Left ventricle myocardium inferior (tissue), 1 donor: Measurements from ENCODE around the gene SPAG9. TPM values are rescaled to one million over a fixed set of nuclear protein-coding genes. Genes with fewer than 3 reads are reported as not detected.

Source experiments
- DNase-seq: peaks from one replicate; pipeline ENCODE4 v3.0.0-alpha.2; 2020
- H3K27ac ChIP-seq: fragments of 200-600 bp; replicated peaks from 2 replicates; pipeline ENCODE4 v1.8.0; 2021
- H3K27me3 ChIP-seq: fragments of 200-600 bp; 2 replicates; pipeline ENCODE4 v1.8.0; 2021; ENCODE audit warnings: low read depth
- H3K36me3 ChIP-seq: fragments of 200-600 bp; 2 replicates; pipeline ENCODE4 v1.8.0; 2021
- H3K4me1 ChIP-seq: fragments of 200-600 bp; 2 replicates; pipeline ENCODE4 v1.8.0; 2021
- H3K4me3 ChIP-seq: fragments of 200-600 bp; 2 replicates; pipeline ENCODE4 v1.8.0; 2021; ENCODE audit warnings: mild to moderate bottlenecking, moderate library complexity
- H3K9me3 ChIP-seq: fragments of 200-600 bp; replicated peaks from 2 replicates; pipeline ENCODE4 v1.8.0; 2021
- CTCF ChIP-seq: fragments of 200-600 bp; IDR thresholded peaks from 2 replicates; pipeline ENCODE4 v1.8.0; 2021; ENCODE audit warnings: antibody characterized with exemption, mild to moderate bottlenecking, borderline replicate concordance
- intact Hi-C: fragments of 100-400 bp; cut with micrococcal nuclease; formaldehyde crosslinking; loops from one replicate; pipeline ENCODE4 v1.11.0; 2022
- total RNA-seq: library from RNA; stranded (reverse); fragmentation: NEBNext Ultra II Directional; extraction: Animal tissue kit (Norgen Biotek cat#: 25700); gene quantifications from one replicate; pipeline ENCODE4 v1.2.1, GENCODE V29; 2021
- donor health status: DM: no; HTN: yes; CAD: no; lungs with severe emphysema.

The SPAG9 gene
- total RNA-seq, 1 donor from 2014 or later: 43.8 TPM

- no peak overlapping the region for H3K4me3 ChIP-seq
- TF ChIP-seq CTCF: no peak
- H3K36me3 ChIP-seq: no peaks in the 10 kb centered on the region
- intact Hi-C loops: no loop called here
- H3K9me3 ChIP-seq: no peaks in the 10 kb centered on the region
- DNase-seq: no peak
- no peak overlapping the region for H3K27ac ChIP-seq
- H3K4me1 ChIP-seq: peaks cover 4% of the 10 kb centered on the region
- H3K27me3 ChIP-seq: no peaks in the 10 kb centered on the region
These were observed 27.0 kb upstream of the SPAG9 start for GRCh38 chr17:51147650-51148049.

- no peaks in the 10 kb centered on the region for H3K36me3 ChIP-seq
- H3K27ac ChIP-seq: no peak overlapping the region
- no peak overlapping the region for H3K4me3 ChIP-seq
- no peaks in the 10 kb centered on the region for H3K4me1 ChIP-seq
- no peaks in the 10 kb centered on the region for H3K27me3 ChIP-seq
- intact Hi-C loops: no loop called here
- no peak for TF ChIP-seq CTCF
- DNase-seq: no peak
- no peaks in the 10 kb centered on the region for H3K9me3 ChIP-seq
These were observed 23.8 kb upstream of the SPAG9 start for GRCh38 chr17:51144266-51145022.

GRCh38 chr17:51142597-51142996 lies 21.9 kb upstream of the SPAG9 start:
- Histone ChIP-seq H3K4me3 (no peak overlapping the region), H3K27me3 (no peaks in the 10 kb centered on the region), H3K9me3 (no peaks in the 10 kb centered on the region), H3K27ac (no peak overlapping the region), H3K4me1 (no peaks in the 10 kb centered on the region), H3K36me3 (no peaks in the 10 kb centered on the region)
- intact Hi-C loops: no loop called here
- DNase-seq: no peak
- no peak for TF ChIP-seq CTCF

GRCh38 chr17:51135956-51136355 lies 15.3 kb upstream of the SPAG9 start:
- intact Hi-C loops: no loop called here
- no peak overlapping the region for H3K4me3 ChIP-seq
- TF ChIP-seq CTCF: no peak
- H3K27ac ChIP-seq: no peak overlapping the region
- H3K9me3 ChIP-seq: no peaks in the 10 kb centered on the region
- DNase-seq: no peak
- peaks cover 20% of the 10 kb centered on the region for H3K4me1 ChIP-seq
- H3K36me3 ChIP-seq: no peaks in the 10 kb centered on the region
- H3K27me3 ChIP-seq: no peaks in the 10 kb centered on the region

- Histone ChIP-seq H3K27me3 (no peaks in the 10 kb centered on the region), H3K9me3 (no peaks in the 10 kb centered on the region), H3K4me3 (no peak overlapping the region), H3K27ac (peak overlapping the region; percentile 84), H3K4me1 (peaks cover 20% of the 10 kb centered on the region), H3K36me3 (no peaks in the 10 kb centered on the region)
- no peak for DNase-seq
- intact Hi-C loops: no loop called here
- no peak for TF ChIP-seq CTCF
These were observed 12.7 kb upstream of the SPAG9 start for GRCh38 chr17:51133365-51133764.
